ENCODE measurements around the gene CPSF4.

- TF ChIP-seq EZH2phosphoT487 (IDR thresholded peaks at IDR 0.05; ENCODE audit: borderline replicate concordance) (no peak), CEBPB (IDR thresholded peaks at IDR 0.05; ENCODE audit: low read depth) (peak; percentile 100)
- TF ChIP-seq, protein P1, sequence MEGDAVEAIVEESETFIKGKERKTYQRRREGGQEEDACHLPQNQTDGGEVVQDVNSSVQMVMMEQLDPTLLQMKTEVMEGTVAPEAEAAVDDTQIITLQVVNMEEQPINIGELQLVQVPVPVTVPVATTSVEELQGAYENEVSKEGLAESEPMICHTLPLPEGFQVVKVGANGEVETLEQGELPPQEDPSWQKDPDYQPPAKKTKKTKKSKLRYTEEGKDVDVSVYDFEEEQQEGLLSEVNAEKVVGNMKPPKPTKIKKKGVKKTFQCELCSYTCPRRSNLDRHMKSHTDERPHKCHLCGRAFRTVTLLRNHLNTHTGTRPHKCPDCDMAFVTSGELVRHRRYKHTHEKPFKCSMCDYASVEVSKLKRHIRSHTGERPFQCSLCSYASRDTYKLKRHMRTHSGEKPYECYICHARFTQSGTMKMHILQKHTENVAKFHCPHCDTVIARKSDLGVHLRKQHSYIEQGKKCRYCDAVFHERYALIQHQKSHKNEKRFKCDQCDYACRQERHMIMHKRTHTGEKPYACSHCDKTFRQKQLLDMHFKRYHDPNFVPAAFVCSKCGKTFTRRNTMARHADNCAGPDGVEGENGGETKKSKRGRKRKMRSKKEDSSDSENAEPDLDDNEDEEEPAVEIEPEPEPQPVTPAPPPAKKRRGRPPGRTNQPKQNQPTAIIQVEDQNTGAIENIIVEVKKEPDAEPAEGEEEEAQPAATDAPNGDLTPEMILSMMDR (IDR thresholded peaks at IDR 0.05 in 2 of 3, conservative IDR thresholded peaks at IDR 0.05 in 1 of 3; ENCODE audit: borderline replicate concordance in 1 of 3, insufficient read depth in 1 of 3, low read depth in 2 of 3, low read length in 2 of 3) = no peak
These were observed 30.2 kb upstream of the CPSF4 start, which contains the start of the genes BUD31 and PDAP1 for GRCh38 chr7:99408379-99409191.
